CD4-positive, alpha-beta T cell treated with Interleukin-2 at 100 ng/mL for 4 hours (primary cell): Measurements from ENCODE around the gene LST1.

Source experiments
- DNase-seq: peaks from one replicate; pipeline ENCODE4 v3.0.0-alpha.2; 2020; ENCODE audit warnings: low spot score

The LST1 gene

GRCh38 chr6:31586008-31586407 lies at the start of gene LST1:
TSS of gene LST1 (plus strand) at chr6:31586277. CDS start at chr6:31587300, 1,023 bp downstream.
- DNase-seq, result no peak

DNA sequence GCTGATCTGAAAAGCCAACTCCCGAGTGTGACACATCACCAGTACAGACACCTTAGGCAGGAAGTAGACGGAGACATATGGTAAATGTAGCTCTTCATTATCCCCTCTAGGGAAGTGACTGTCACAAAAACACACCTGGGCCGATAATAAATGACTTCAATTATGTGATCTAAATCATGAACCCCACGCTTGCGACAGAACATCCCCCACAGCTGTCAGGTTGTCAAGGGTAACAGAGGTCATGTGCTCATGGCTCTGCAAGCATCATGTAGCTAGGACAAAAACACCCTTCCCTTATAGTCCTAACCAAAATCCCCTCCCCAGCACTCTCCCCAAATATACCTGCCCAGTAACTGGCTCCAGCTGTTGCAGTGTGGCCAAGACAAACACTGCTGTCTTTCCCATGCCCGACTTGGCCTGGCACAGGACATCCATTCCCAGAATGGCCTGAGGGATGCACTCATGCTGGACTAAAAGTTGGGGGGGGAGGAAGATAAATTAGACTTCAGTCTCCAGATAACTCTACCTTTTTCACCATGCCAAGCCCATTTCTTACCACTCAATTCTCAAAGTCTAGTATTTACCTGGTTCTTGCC lies 47.2 kb upstream of the LST1 start:
- peak; percentile 44 for DNase-seq

DNA sequence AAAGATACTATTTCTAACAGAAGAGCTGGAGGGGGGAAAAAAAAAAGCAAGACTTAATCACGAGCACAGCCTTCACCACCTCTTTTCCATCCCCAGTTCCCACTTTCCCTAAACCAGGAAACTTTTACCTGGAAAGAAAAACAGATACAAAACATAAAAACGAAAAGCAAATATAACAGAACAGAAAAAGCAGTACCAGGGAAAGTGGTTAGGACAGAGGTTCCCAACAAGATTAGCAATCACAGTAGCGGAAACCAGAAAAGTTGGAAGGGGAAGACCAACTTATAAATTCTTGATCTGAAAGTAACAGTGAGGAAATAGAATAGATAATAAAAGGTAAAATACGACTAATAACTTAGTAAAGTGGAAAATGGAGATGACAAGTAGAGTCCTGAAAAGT lies 45.4 kb upstream of the LST1 start:
- DNase-seq, result no peak

DNA sequence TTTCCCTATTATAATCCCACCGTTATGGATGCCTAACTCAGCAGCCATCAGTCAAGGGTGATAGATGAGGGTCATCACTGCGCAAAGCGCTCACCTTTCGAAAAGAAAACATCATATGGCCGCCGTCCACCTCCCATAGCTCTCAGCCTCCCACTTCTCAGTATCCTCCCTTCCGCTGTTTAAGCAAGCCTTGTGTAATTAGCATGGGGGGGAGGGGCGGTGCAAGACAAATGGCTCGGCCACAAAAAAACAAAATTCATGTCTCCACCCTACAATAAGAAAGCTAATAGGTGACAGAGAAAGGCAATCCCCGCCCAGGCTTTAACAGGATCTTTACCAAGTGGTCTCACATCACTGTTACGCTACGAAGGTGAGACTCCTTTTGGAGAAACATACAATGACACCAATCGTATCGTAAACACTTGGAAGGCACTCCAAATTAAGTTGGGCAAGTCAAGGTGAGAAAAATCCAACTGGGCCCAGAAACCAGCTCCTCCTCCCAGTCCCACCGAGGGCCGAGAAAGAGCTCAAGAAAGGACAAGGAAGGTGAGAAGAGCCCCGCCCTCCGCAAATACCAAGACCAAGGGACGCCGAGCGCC lies 44.9 kb upstream of the LST1 start:
- DNase-seq, result peak; percentile 82

DNA sequence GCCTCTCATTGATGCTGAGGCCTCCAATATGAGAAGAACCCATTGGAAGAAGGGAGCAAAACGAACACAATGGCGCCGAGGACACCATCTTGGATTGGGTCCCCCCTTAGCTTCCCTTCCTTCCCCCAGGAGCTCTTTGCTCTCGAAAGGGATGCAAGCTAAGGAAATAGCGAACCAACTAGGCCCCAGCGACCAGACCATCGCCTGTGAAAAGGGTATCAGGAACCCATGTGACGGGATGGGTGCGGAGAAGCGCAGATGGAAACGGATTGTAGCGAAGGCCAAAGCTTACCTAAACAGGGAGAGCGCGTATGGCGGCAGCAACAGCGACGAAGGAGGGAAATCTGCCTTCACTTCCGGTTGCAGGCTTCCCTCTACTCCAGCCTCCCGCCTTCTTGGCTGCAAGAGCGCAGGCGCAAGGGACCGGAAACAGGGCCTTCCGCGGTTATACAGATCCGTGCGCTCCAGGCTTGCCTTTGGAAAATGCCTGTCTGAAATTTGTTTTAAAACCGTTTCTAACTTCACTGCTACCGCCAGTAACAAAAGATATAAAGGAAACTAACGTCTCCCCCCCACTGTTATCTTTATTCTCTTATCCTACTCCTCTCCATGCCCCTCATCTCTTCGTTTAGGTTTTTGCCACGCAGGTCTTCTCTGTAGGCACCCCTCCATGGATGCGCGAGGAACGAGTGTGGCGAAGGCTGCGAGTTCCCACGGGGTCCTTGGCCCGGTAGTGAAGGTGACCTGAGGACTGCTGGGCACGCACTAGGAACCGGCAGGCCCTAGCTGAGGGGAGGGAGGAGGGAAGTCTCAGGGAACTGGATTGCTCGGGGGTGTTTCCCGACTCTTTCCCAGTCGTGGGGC lies 44.2 kb upstream of the LST1 start, which contains the start of gene DDX39B:
TSS of gene DDX39B (minus strand) at position 346 of the 864 bp plus-strand sequence. CDS start 1,471 bp downstream, outside the sequence.
- peak; percentile 96 for DNase-seq

- no peak for DNase-seq
Measured at GRCh38 chr6:31543639-31544038, 42.4 kb upstream of the LST1 start.

GRCh38 chr6:31544676-31545075 lies 41.4 kb upstream of the LST1 start:
- DNase-seq, result no peak

- DNase-seq, result no peak
Measured at GRCh38 chr6:31545291-31545690, 40.8 kb upstream of the LST1 start.

- DNase-seq, result peak; percentile 88
Measured at GRCh38 chr6:31546339-31546957, 39.6 kb upstream of the LST1 start, which contains the start of gene ATP6V1G2. TSS of gene ATP6V1G2 (minus strand) at chr6:31546608. CDS start at chr6:31546559, 49 bp downstream.

GRCh38 chr6:31546958-31547726 lies 38.9 kb upstream of the LST1 start, which contains the start of gene NFKBIL1:
TSS of gene NFKBIL1 (plus strand) at chr6:31547608. CDS start at chr6:31547695, 87 bp downstream.
- peak; percentile 90 for DNase-seq

- DNase-seq, result no peak
Measured at GRCh38 chr6:31547727-31548543, 38.1 kb upstream of the LST1 start.

GRCh38 chr6:31548544-31548873 lies 37.6 kb upstream of the LST1 start:
- DNase-seq, result no peak

GRCh38 chr6:31551371-31551770 lies 34.7 kb upstream of the LST1 start:
- DNase-seq, result peak; percentile 78

DNA sequence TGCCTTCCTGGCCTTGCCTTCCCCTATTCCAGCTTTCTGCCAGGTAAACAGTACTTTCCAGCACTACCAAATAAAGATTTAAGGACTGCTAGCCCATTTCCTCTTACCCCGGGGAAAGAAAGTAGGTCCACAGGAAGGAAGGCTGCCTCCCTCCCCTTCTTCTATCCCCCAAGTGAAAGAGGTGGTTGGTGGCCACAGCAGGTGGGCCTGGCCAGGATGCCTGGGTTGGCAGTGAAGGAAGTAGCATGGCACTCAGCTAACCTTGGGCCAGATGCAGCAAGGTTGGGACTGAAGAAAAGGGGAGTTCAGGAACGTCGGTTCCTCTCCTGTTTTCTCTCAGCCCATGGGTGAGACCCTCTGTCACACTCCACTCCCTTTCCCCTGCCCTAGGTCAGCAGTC lies 29.8 kb upstream of the LST1 start:
- DNase-seq, result no peak

- no peak for DNase-seq
Measured at GRCh38 chr6:31557443-31558317, 28.4 kb upstream of the LST1 start.

- no peak for DNase-seq
Measured at GRCh38 chr6:31558318-31558625, 27.8 kb upstream of the LST1 start.

DNA sequence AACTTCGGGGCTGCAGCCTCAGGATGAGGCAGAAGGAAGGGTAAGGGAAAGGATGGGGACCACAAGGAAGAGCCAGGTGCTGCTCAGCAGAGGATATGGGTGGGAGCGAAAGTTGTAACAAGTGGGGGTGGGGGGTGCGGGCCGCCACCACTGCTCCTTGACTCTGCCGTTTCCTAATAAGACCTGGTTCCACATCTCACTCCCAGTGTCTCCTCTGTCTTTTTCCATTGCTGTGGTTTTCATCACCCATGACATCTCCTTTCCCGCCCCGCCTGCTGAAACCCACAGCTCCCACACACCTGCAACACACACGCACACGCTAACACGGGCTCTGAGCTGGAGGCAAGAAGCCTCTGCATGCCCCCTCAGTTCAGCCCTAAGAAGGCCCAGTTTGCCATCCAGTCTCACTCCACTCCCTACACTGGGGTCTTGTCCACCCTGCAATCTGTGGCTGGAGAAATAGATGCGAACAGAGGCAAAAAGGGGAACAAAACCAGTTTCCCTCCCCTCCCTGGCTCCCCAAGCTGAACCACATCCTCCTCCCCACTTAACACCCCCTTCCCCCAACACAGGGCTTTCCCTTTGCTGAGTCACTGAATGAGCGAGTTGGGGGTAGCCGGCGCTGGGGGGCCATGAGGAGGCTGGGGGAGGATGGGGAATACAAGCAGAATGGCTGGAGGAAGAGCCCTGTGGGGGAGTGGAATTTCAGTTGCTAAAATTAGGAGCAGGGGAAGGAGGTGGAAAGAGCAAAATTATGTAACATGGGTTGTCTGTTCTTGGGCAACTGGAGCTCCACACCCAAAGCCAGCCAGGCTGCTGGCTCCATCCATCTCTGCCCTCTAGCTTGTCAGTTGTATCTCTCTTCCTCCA lies 27.2 kb upstream of the LST1 start:
- DNase-seq, result peak; percentile 71

- DNase-seq, result no peak
Measured at GRCh38 chr6:31559606-31559957, 26.5 kb upstream of the LST1 start.
